K562 (cell line): ENCODE results near the gene FYB1. TPM values are rescaled to one million over a fixed set of nuclear protein-coding genes. Genes with fewer than 3 reads are reported as not detected.

Experiments used
- EHMT2 ChIP-seq: fragments of 450-650 bp; IDR thresholded peaks from 2 replicates; pipeline ENCODE4 v1.6.1; 2018; ENCODE audit warnings: antibody characterized with exemption
- ERF ChIP-seq: fragments of 450-650 bp; formaldehyde crosslinking; IDR thresholded peaks from 2 replicates; pipeline ENCODE4 v1.4.0; 2020; ENCODE audit warnings: mild to moderate bottlenecking, mixed read lengths
- GABPA ChIP-seq: fragments of 200-800 bp; sonication (Bioruptor generic); conservative IDR thresholded peaks from 2 replicates; pipeline ENCODE4 v1.6.1; 2016; ENCODE audit warnings: low read depth, missing genetic modification characterization, missing compliant biosample characterization
- KHSRP ChIP-seq: fragments of 450-650 bp; IDR thresholded peaks from 2 replicates; pipeline ENCODE4 v1.6.1; 2017
- LEF1 ChIP-seq: fragments of 450-650 bp; IDR thresholded peaks from 2 replicates; pipeline ENCODE4 v1.6.1; 2016; ENCODE audit warnings: mild to moderate bottlenecking
- MBD2 ChIP-seq: sonication (generic); IDR thresholded peaks from 2 replicates; pipeline ENCODE4 v1.6.1; 2016; ENCODE audit warnings: low read depth, borderline replicate concordance
- NCOR1 ChIP-seq: fragments of 450-650 bp; IDR thresholded peaks from 2 replicates; pipeline ENCODE4 v1.6.1; 2016; ENCODE audit warnings: mild to moderate bottlenecking, moderate library complexity
- SMAD4 ChIP-seq: fragments of 250-450 bp; sonication (Bioruptor Pico); conservative IDR thresholded peaks from 2 replicates; pipeline ENCODE4 v1.8.0; 2021; ENCODE audit warnings: inconsistent platforms, mild to moderate bottlenecking, moderate library complexity
- SMARCB1 ChIP-seq: IDR thresholded peaks from 2 replicates; pipeline ENCODE4 v1.6.1; 2011; ENCODE audit warnings: improper control_type of control experiment, low read depth; ENCODE audit not compliant: insufficient read length
- SUPT5H ChIP-seq: fragments of 450-650 bp; IDR thresholded peaks from 2 replicates; pipeline ENCODE4 v1.6.1; 2016
- ZNF133 ChIP-seq: fragments of 250-450 bp; sonication (Bioruptor Pico); IDR thresholded peaks from 2 replicates; pipeline ENCODE4 v1.4.0; 2020; ENCODE audit warnings: mild to moderate bottlenecking
- ZNF143 ChIP-seq: sonication (generic); formaldehyde crosslinking; IDR thresholded peaks from 2 replicates; pipeline ENCODE4 v1.9.0; 2022; ENCODE audit warnings: mild to moderate bottlenecking, missing genetic modification reagents
- ZNF551 ChIP-seq: fragments of 250-450 bp; sonication (Bioruptor Pico); IDR thresholded peaks from 2 replicates; pipeline ENCODE4 v1.5.0; 2021; ENCODE audit warnings: mild to moderate bottlenecking, moderate library complexity
- ZNF75A ChIP-seq: fragments of 450-650 bp; formaldehyde crosslinking; IDR thresholded peaks from 2 replicates; pipeline ENCODE4 v1.4.0; 2020; ENCODE audit warnings: mild to moderate bottlenecking
- ZNF79 ChIP-seq: fragments of 250-450 bp; sonication (Bioruptor Pico); IDR thresholded peaks from 2 replicates; pipeline ENCODE4 v1.4.0; 2020; ENCODE audit warnings: low read depth, mild to moderate bottlenecking, moderate library complexity
- polyA plus RNA-seq, 8 experiments: library from polyadenylated mRNA; depleted of rRNA in 4 of 8; stranded (reverse) in 5 of 8; unstranded in 3 of 8; fragments of >200 nt; fragmentation: Nextera tagmentation in 2 of 8; fragmentation: Illumina TruSeq in 1 of 8; extraction: Ambion mirVana in 2 of 8; extraction: Trizol in 1 of 8; gene quantifications; 2 replicates each; pipeline versions ENCODE4 v1.2.1 to v1.2.3, GENCODE V29; 2011 to 2014; ENCODE audit warnings: inconsistent platforms in 1 of 8, missing spikeins in 1 of 8
- total RNA-seq, 7 experiments: library from RNA; depleted of rRNA in 6 of 7; stranded (reverse); fragments of >200 nt in 6 of 7; fragmentation: Illumina TruSeq in 2 of 7; extraction: Trizol in 2 of 7; gene quantifications; 2 replicates each; pipeline versions ENCODE4 v1.2.1 to v1.2.3, GENCODE V29; 2011 to 2021; ENCODE audit warnings: low replicate concordance in 1 of 7
- TF ChIP-seq, protein P1 (sequence below): fragments of 450-650 bp; formaldehyde crosslinking; IDR thresholded peaks from 2 replicates; pipeline ENCODE4 v1.4.0; 2020; ENCODE audit warnings: mild to moderate bottlenecking, moderate library complexity
- TF ChIP-seq, protein P2 (sequence below), 2 experiments: fragments of 200-800 bp in 1 of 2; sonication (Bioruptor generic) in 1 of 2; sonication (generic) in 1 of 2; formaldehyde crosslinking in 1 of 2; IDR thresholded peaks in 1 of 2; conservative IDR thresholded peaks in 1 of 2; 2 replicates each; pipeline versions ENCODE4 v1.5.0 to v1.6.1; 2016 to 2020; ENCODE audit warnings: missing compliant biosample characterization in 1 of 2, missing genetic modification characterization in 1 of 2, missing genetic modification reagents in 1 of 2
- TF ChIP-seq, protein P3 (sequence below): fragments of 450-650 bp; conservative IDR thresholded peaks from 2 replicates; pipeline ENCODE4 v1.6.1; 2016; ENCODE audit warnings: missing genetic modification characterization, low read depth, mild to moderate bottlenecking, control low read depth, missing compliant biosample characterization
- TF ChIP-seq, protein P4 (sequence below): IDR thresholded peaks from 2 replicates; pipeline ENCODE4 v1.6.1; 2014; ENCODE audit warnings: antibody characterized with exemption

The FYB1 gene
- total and polyA plus RNA-seq, 9 of the 15 experiments (the other 6 are each of a cell fraction or from before 2014, with no cell fraction given), result 4.7 to 31.5 (median 9.7) TPM

DNA sequence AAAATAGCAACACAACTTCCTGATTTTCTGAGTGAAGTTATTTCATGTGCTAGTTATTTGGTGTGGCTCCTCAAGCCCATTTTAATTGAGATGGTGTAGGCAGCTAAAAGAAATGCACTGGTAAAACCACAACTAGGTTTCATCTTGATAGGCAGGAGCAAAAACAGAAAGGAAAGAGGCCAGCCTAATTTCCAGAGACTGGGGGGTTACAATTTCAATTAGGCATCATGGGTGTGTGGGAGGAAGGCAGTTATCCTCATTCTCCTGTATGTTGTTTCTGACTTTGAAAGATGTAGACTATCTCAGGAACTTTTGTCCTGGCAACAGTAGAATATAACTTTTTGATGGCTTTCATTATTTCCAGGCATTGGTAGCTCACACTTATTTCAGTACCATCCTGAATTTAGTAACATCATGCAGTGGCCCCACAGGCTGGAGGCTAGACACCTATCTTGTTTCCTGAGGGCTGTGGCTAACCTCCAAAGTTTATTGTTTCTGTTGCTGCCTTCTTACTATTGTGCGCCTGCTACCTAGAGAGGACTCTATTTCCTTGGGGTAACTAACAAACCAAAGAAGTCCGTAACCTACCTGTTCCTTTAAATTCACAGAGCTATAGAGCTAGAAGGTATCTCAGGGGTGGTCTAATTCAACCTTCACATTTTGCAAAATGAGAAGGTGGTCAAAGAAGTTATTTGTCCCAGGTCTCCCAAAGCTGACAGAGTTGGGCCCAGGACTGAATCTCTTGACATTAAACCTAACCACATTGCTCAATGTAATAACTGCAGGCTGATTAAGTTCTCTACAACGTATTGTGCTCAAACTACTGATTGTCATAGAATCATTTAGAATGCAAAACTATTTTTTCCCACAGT, 42.4 kb downstream of the FYB1 start (continued):
- TF ChIP-seq, protein P1, sequence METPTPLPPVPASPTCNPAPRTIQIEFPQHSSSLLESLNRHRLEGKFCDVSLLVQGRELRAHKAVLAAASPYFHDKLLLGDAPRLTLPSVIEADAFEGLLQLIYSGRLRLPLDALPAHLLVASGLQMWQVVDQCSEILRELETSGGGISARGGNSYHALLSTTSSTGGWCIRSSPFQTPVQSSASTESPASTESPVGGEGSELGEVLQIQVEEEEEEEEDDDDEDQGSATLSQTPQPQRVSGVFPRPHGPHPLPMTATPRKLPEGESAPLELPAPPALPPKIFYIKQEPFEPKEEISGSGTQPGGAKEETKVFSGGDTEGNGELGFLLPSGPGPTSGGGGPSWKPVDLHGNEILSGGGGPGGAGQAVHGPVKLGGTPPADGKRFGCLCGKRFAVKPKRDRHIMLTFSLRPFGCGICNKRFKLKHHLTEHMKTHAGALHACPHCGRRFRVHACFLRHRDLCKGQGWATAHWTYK (CRISPR knock-in tag), result no peak
- TF ChIP-seq ZNF133 (CRISPR knock-in tag), result no peak
- peak; percentile 29 for TF ChIP-seq SMAD4 (CRISPR knock-in tag)
- 0 out of 2 replicates have a peak, but pooled peaks have one; percentile 59 for TF ChIP-seq ZNF75A (CRISPR knock-in tag)
- TF ChIP-seq ZNF551 (CRISPR knock-in tag), result no peak
- TF ChIP-seq, protein P2, sequence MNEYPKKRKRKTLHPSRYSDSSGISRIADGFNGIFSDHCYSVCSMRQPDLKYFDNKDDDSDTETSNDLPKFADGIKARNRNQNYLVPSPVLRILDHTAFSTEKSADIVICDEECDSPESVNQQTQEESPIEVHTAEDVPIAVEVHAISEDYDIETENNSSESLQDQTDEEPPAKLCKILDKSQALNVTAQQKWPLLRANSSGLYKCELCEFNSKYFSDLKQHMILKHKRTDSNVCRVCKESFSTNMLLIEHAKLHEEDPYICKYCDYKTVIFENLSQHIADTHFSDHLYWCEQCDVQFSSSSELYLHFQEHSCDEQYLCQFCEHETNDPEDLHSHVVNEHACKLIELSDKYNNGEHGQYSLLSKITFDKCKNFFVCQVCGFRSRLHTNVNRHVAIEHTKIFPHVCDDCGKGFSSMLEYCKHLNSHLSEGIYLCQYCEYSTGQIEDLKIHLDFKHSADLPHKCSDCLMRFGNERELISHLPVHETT (CRISPR knock-in tag; conservative IDR thresholded peaks at IDR 0.05 in 1 of 2, IDR thresholded peaks at IDR 0.05 in 1 of 2), result 0 out of 4 replicates have a peak, but pooled peaks of 1 of the 2 experiments have one; percentile 2
- peak; percentile 76 for TF ChIP-seq SMARCB1
- TF ChIP-seq NCOR1, result peak; percentile 37; the same call in 1 of the 2 replicates
- TF ChIP-seq EHMT2, result no peak
- TF ChIP-seq, protein P3, sequence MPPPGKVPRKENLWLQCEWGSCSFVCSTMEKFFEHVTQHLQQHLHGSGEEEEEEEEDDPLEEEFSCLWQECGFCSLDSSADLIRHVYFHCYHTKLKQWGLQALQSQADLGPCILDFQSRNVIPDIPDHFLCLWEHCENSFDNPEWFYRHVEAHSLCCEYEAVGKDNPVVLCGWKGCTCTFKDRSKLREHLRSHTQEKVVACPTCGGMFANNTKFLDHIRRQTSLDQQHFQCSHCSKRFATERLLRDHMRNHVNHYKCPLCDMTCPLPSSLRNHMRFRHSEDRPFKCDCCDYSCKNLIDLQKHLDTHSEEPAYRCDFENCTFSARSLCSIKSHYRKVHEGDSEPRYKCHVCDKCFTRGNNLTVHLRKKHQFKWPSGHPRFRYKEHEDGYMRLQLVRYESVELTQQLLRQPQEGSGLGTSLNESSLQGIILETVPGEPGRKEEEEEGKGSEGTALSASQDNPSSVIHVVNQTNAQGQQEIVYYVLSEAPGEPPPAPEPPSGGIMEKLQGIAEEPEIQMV (tag), result no peak
- TF ChIP-seq ZNF143, result no peak
- no peak for TF ChIP-seq ERF (CRISPR knock-in tag)
- TF ChIP-seq ZNF79 (CRISPR knock-in tag), result no peak
- TF ChIP-seq, protein P4, sequence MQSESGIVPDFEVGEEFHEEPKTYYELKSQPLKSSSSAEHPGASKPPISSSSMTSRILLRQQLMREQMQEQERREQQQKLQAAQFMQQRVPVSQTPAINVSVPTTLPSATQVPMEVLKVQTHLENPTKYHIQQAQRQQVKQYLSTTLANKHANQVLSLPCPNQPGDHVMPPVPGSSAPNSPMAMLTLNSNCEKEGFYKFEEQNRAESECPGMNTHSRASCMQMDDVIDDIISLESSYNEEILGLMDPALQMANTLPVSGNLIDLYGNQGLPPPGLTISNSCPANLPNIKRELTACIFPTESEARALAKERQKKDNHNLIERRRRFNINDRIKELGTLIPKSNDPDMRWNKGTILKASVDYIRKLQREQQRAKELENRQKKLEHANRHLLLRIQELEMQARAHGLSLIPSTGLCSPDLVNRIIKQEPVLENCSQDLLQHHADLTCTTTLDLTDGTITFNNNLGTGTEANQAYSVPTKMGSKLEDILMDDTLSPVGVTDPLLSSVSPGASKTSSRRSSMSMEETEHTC, result no peak
- TF ChIP-seq LEF1, result peak; percentile 84
- no peak for TF ChIP-seq GABPA (tag)
- TF ChIP-seq SUPT5H, result no peak
- no peak for TF ChIP-seq KHSRP
- peak; percentile 55; the same call in 1 of the 2 replicates for TF ChIP-seq MBD2
